Esophagus (tissue), 2 donors: ENCODE measurements around the gene CTXN3. TPM values are rescaled to one million over a fixed set of nuclear protein-coding genes. Genes with fewer than 3 reads are reported as not detected.
"Not testable (repeated sequence)": the region's sequence is repeated elsewhere in the genome, so short reads cannot be mapped to it uniquely, and the experiment has no call there.

Experiments used
- H3K27ac ChIP-seq, 2 donors: one replicate each; pipeline ENCODE4 v1.5.1; 2013; ENCODE audit warnings: low read depth in 2 of 2, mild to moderate bottlenecking in 2 of 2, inconsistent platforms in 1 of 2, low read length in 1 of 2, moderate library complexity in 1 of 2
- H3K27me3 ChIP-seq, 2 donors: one replicate each; pipeline ENCODE4 v1.6.1; 2013; ENCODE audit warnings: low read length in 2 of 2, control low read depth in 1 of 2, mild to moderate bottlenecking in 1 of 2; ENCODE audit not compliant: insufficient read depth in 2 of 2, control insufficient read depth in 1 of 2
- H3K36me3 ChIP-seq, 2 donors: one replicate each; pipeline ENCODE4 v1.6.1; 2013; ENCODE audit warnings: low read length in 1 of 2; ENCODE audit not compliant: control insufficient read depth in 2 of 2, insufficient read depth in 2 of 2
- H3K4me1 ChIP-seq, 2 donors: one replicate each; pipeline ENCODE4 v1.6.1; 2013; ENCODE audit warnings: low read length in 1 of 2; ENCODE audit not compliant: control insufficient read depth in 2 of 2, insufficient read depth in 2 of 2
- H3K4me3 ChIP-seq, 2 donors: one replicate each; pipeline ENCODE4 v1.5.1; 2013; ENCODE audit warnings: low read length in 2 of 2, mild to moderate bottlenecking in 2 of 2, low read depth in 1 of 2, moderate library complexity in 1 of 2
- H3K9me3 ChIP-seq, 2 donors: one replicate each; pipeline ENCODE4 v1.6.1; 2013; ENCODE audit warnings: mild to moderate bottlenecking in 2 of 2, low read depth in 1 of 2, low read length in 1 of 2, moderate library complexity in 1 of 2; ENCODE audit not compliant: control insufficient read depth in 2 of 2, insufficient read depth in 1 of 2
- WGBS, 2 donors: extraction: QIAGEN DNeasy Blood & Tissue Kit; methylation state at CpG; one replicate each; pipeline ENCODE4 v1.1.7; 2013; 5-methylcytosine and 5-hydroxymethylcytosine counted together
- polyA plus RNA-seq, 2 donors: library from polyadenylated mRNA; stranded (reverse); fragments of 200-250 nt; gene quantifications; one replicate each; pipeline ENCODE4 v1.2.3, GENCODE V29; 2013
- donor health status: healthy with polysubstance abuse.
- donor health status: Bipolar disorder and iron deficiency.

Gene CTXN3
- polyA plus RNA-seq, 2 donors: 0.04 to 0.14 TPM

DNA sequence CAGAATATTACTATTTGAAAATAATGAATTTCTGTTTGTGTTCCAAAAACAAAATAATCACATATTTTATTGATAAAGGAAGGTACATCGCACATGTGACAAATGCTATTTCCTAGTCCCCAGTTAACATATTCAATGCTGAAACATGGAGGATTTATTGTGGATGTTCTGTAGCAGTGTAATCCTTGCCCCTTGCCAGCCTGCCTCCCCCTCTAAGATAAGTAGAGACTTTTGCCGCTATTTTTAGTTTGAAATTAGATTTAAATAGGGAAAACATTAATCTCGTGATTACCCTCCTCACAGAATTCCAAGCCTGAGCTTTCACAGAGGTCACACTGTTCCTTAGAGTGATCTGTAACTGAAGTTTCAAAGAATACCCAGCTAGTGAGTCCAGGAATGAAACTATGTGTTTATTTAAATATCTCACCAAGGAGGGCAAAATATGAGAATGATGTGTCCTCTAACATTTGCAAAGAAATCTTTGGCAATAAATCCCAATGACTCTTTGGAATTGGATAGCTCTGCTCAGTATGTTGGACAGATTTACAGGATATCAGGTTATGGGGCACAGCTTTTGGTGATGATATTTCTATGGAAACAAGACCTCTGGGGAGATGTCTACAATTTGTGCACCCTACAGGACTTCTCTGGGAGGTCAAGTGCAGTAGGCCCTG is 17.3 kb downstream of the CTXN3 start:
- Histone ChIP-seq H3K27ac (no peak overlapping the region), H3K27me3 (no peaks in the 10 kb centered on the region), H3K4me1 (no peaks in the 10 kb centered on the region), H3K4me3 (no peak overlapping the region), H3K36me3 (no peaks in the 10 kb centered on the region), H3K9me3 (no peaks in the 10 kb centered on the region)
- 70 to 74% methylated on average over 3 of the region's 3 CpGs for WGBS, 2 donors

- 30 to 38% methylated on average over 3 of the region's 3 CpGs for WGBS, 2 donors
- H3K9me3 ChIP-seq: no peaks in the 10 kb centered on the region
- no peaks in the 10 kb centered on the region for H3K27me3 ChIP-seq
- H3K27ac ChIP-seq: no peak overlapping the region
- H3K36me3 ChIP-seq: no peaks in the 10 kb centered on the region
- no peak overlapping the region for H3K4me3 ChIP-seq
- no peaks in the 10 kb centered on the region for H3K4me1 ChIP-seq
Measured at GRCh38 chr5:127667926-127668325, 19.0 kb downstream of the CTXN3 start.

DNA sequence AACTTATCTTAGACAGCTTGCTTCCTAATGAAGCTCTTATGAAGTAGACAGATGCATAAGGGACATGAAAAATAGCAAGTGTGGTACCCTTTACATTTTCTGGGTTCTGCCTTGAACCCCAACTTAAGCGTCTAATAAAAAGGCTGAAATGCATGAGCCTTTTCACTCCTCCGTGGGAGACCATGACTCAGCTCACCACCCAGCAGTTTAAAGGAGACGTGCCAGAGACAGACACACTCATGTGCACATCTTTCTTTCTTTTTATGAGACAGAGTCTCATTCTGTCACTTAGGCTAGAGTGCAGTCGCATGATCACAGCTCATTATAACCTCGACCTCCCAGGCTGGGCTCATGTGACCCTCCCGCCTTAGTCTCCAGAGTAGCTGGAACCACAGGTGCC is 22.3 kb downstream of the CTXN3 start:
- Histone ChIP-seq H3K9me3 (no peaks in the 10 kb centered on the region), H3K27me3 (no peaks in the 10 kb centered on the region), H3K27ac (no peak overlapping the region), H3K4me1 (no peaks in the 10 kb centered on the region), H3K4me3 (no peak overlapping the region), H3K36me3 (no peaks in the 10 kb centered on the region)
- 84 to 86% methylated on average over 6 of the region's 6 CpGs for WGBS, 2 donors

GRCh38 chr5:127673117-127673800 is 24.4 kb downstream of the CTXN3 start:
- 55 to 76% methylated on average over 2 of the region's 2 CpGs for WGBS, 2 donors
- H3K9me3 ChIP-seq: no peaks in the 10 kb centered on the region
- no peak overlapping the region for H3K27ac ChIP-seq

GRCh38 chr5:127676951-127677350 is 28.1 kb downstream of the CTXN3 start:
- H3K9me3 ChIP-seq, H3K36me3 ChIP-seq, H3K4me3 ChIP-seq, H3K27ac ChIP-seq, H3K27me3 ChIP-seq, H3K4me1 ChIP-seq: not testable (repeated sequence)

More at GRCh38 chr5:127673117-127673800, 24.4 kb downstream of the CTXN3 start:
- H3K4me1 ChIP-seq: no peaks in the 10 kb centered on the region
- H3K4me3 ChIP-seq: no peak overlapping the region
- H3K27me3 ChIP-seq: no peaks in the 10 kb centered on the region
- no peaks in the 10 kb centered on the region for H3K36me3 ChIP-seq

DNA sequence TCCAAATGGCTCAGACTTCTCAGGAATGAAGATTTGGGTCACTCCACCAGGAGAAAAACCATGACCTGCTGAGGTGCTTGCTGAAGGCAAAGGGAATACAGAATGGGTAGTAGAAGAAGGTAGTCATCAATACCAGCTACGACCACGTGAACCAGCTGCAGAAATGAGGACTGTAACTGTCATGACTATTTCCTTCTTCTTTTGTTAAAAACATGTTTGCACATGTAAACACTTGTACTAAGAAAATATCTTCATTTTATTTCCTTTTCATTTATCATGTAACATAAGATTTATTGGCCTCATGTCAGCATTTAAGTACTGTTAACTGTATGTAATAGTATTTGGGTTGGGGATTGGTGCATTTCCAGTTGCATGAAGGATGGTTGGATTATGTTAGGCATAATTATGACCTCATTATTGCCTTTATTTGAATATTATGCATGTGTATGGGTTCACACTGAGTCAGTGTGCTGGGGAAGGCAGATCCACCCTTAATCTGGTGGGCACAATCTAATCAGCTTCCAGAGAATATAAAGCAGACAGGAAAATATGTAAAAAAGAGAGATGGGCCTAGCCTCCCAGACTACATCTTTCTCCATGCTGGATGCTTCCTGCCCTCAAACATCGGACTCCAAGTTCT is 30.9 kb downstream of the CTXN3 start:
- not testable (repeated sequence) for H3K36me3 ChIP-seq, H3K9me3 ChIP-seq, H3K27ac ChIP-seq, H3K4me1 ChIP-seq, H3K27me3 ChIP-seq, H3K4me3 ChIP-seq
- WGBS, 2 donors: 62 to 68% methylated on average over 3 of the region's 3 CpGs

GRCh38 chr5:127680595-127680994 is 31.7 kb downstream of the CTXN3 start:
- Histone ChIP-seq H3K36me3 (no peaks in the 10 kb centered on the region), H3K9me3 (no peaks in the 10 kb centered on the region), H3K27me3 (no peaks in the 10 kb centered on the region), H3K4me1 (no peaks in the 10 kb centered on the region), H3K4me3 (no peak overlapping the region), H3K27ac (no peak overlapping the region)
- 91 to 95% methylated on average over 1 of the region's 1 CpG for WGBS, 2 donors

DNA sequence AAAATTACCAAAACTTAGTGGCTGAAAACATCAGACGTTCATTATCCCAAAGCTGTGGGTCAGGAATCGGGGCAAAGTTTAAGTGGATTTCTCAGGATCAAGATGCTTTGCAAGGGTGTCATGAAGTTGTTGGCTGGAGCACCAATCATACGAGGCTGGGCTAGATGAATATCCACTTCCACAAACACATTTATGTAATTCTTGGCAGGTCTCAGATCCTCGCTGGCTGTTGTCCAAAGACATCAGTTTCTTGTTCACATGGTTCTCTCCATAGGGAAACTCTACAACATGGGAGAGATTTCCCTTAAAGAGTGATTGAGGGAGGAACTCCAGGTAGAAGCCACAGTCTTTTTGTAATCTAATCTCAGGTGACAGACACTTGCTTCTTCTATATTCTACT is 34.1 kb downstream of the CTXN3 start:
- Histone ChIP-seq H3K4me1 (no peaks in the 10 kb centered on the region), H3K27ac (no peak overlapping the region), H3K4me3 (no peak overlapping the region), H3K9me3 (no peaks in the 10 kb centered on the region), H3K36me3 (no peaks in the 10 kb centered on the region), H3K27me3 (no peaks in the 10 kb centered on the region)
- 50 to 62% methylated on average over 4 of the region's 4 CpGs for WGBS, 2 donors

- Histone ChIP-seq H3K27ac (no peak overlapping the region), H3K9me3 (no peaks in the 10 kb centered on the region), H3K4me3 (no peak overlapping the region), H3K4me1 (no peaks in the 10 kb centered on the region), H3K27me3 (no peaks in the 10 kb centered on the region), H3K36me3 (no peaks in the 10 kb centered on the region)
- 64 to 77% methylated on average over 6 of the region's 6 CpGs for WGBS, 2 donors
Measured at GRCh38 chr5:127684726-127685467, 36.0 kb downstream of the CTXN3 start.
